IMR-90 (cell line): ENCODE results near the gene ATF7IP2.
"Not testable (repeated sequence)": the region's sequence is repeated elsewhere in the genome, so short reads cannot be mapped to it uniquely, and the experiment has no call there.

ENCODE experiments used
- CEBPB ChIP-seq: IDR thresholded peaks from 2 replicates; pipeline ENCODE4 v1.6.1; 2012; ENCODE audit warnings: low read depth, low read length, improper control_type of control experiment
- CTCF ChIP-seq: conservative IDR thresholded peaks from 2 replicates; pipeline ENCODE4 v1.5.1; 2012; ENCODE audit warnings: mild to moderate bottlenecking, low read depth, low read length, improper control_type of control experiment
- RAD21 ChIP-seq: IDR thresholded peaks from 2 replicates; pipeline ENCODE4 v1.6.1; 2012; ENCODE audit warnings: low read length, improper control_type of control experiment
- USF2 ChIP-seq: fragments of 150-350 bp; IDR thresholded peaks from 2 replicates; pipeline ENCODE4 v1.6.1; 2017; ENCODE audit warnings: mild to moderate bottlenecking, antibody characterized with exemption, low read length, low read depth

- TF ChIP-seq CEBPB, CTCF, RAD21, USF2: not testable (repeated sequence)
Observed at GRCh38 chr16:10361747-10362076, 24.1 kb upstream of the ATF7IP2 start.
